Effector memory CD4-positive, alpha-beta T cell (primary cell): ENCODE measurements around the gene MUCL3.
A peak's percentile ranks its signal among the peaks of the same experiment; 100 is the strongest.
"Not testable (repeated sequence)": the region's sequence is repeated elsewhere in the genome, so short reads cannot be mapped to it uniquely, and the experiment has no call there.

ENCODE experiments used
- DNase-seq, 3 donors: peaks; one replicate each; pipeline ENCODE4 v3.0.0-alpha.2; 2020
- H3K27ac ChIP-seq: 2 replicates; pipeline ENCODE4 v1.7.0; 2013; ENCODE audit warnings: mild to moderate bottlenecking, low read length, moderate library complexity; ENCODE audit not compliant: insufficient read depth, poor library complexity, severe bottlenecking
- H3K27me3 ChIP-seq: replicated peaks from 2 replicates; pipeline ENCODE4 v1.7.0; 2013; ENCODE audit warnings: mild to moderate bottlenecking, low read length; ENCODE audit not compliant: insufficient read depth, control insufficient read depth, poor library complexity, severe bottlenecking
- H3K36me3 ChIP-seq: 2 replicates; pipeline ENCODE4 v1.7.0; 2013; ENCODE audit warnings: mild to moderate bottlenecking, low read length, moderate library complexity; ENCODE audit not compliant: control insufficient read depth, insufficient read depth
- H3K4me1 ChIP-seq: 2 replicates; pipeline ENCODE4 v1.7.0; 2013; ENCODE audit warnings: low read length, mild to moderate bottlenecking; ENCODE audit not compliant: control insufficient read depth, insufficient read depth, poor library complexity, severe bottlenecking
- H3K4me3 ChIP-seq: 2 replicates; pipeline ENCODE4 v1.7.0; 2013; ENCODE audit warnings: low read length, low read depth, mild to moderate bottlenecking; ENCODE audit not compliant: insufficient read depth, poor library complexity, severe bottlenecking
- H3K9me3 ChIP-seq: 2 replicates; pipeline ENCODE4 v1.7.0; 2013; ENCODE audit warnings: mild to moderate bottlenecking, low read length, moderate library complexity; ENCODE audit not compliant: control insufficient read depth

MUCL3 gene

DNA sequence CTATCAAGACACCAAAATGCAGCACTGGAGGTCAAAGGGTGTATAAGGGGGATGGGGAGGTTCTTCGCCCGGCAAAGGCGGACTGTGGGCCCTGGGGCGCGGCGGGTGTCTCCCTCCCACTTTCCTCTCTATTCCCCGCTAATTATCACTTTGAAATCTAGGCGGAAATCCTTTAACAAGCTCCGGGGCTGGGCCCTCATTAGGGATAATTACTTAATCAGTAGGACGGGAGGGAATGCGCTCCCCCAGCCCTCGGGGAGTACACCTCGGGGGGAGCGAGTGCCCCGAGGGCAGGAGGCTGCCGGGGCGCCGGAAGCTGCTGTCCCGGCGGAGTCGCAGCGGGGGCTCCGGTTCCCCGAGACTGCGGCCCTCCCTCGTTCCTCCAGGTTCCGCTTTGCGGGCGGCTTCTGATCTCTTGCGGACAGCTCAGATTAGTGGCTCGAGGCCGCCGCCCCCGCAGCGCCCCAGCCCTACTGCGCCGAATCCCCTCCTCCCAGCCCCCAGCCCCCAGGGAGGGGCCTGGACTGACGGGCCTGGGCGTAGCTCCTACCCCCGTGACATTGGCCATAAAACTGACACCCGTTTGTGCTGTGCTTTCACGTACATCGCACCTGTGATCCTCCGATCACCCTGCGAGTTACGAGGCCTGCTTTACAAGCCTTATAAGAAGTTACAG is 14.7 kb downstream of the MUCL3 start:
- DNase-seq, result peak; percentile 22 to 59 (median 56)
- H3K27me3 ChIP-seq, result no peaks in the 10 kb centered on the region
- H3K36me3 ChIP-seq, result no peaks in the 10 kb centered on the region
- peak overlapping the region; percentile 37 for H3K27ac ChIP-seq
- H3K9me3 ChIP-seq, result no peaks in the 10 kb centered on the region
- peak overlapping the region; percentile 56 for H3K4me3 ChIP-seq
- peaks cover 9% of the 10 kb centered on the region for H3K4me1 ChIP-seq

DNA sequence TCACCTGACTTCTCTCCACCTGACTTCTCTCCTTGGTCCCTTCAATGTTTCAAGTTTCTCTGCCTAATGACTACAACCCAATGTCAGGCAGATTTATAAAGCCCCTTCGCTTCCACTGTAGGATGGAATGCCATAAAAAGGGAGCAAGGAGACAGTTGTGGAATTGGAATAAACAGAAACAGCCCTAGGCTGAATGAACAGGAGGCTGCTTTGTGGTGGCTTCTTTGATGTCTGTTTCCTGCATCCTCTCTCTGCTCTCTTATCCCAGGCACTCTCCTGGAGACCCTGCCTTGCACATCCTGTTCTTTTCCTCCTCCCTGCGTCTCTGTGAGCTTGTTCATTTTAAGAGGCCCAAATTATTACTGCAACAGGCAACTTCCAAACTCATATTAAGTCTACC is 16.9 kb downstream of the MUCL3 start:
- Histone ChIP-seq H3K36me3 (no peaks in the 10 kb centered on the region), H3K4me3 (no peak overlapping the region), H3K27ac (no peak overlapping the region), H3K9me3 (no peaks in the 10 kb centered on the region), H3K27me3 (no peaks in the 10 kb centered on the region), H3K4me1 (peaks cover 9% of the 10 kb centered on the region)
- no peak for DNase-seq

DNA sequence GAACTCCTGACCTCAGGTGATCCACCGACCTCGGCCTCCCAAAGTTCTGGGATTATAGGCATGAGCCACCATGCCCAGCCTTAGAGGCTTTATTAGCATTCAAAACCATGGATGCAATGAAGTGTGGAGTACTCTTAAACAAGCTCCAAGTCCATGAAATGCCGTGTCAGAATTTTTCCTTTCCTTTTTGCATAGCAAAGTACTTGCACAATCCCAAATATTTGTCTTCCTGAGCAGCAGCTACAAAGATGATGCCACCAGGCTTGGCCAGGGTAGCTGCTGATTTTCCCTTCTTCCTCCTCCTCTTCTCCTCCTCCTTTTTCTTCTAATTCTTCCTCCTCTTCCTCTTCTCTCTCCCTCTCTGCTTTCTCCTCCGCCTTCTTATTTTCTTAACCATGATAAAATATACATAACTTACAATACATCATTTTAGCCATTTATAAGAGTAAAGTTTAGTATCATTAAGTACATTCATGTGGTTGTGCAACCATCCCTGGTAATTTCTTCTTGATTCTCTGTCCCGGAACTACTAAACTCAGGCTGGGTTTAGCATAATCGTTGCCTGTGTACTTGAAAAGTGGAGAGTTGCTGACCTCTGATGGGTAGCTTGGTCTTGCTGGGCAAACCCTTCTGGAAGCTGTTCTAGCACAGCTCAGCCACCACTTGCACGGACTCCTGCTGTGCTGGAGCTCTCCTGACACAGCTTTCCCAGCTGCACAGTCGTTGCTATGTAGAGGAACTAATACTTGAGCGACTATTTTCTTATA is 20.3 kb downstream of the MUCL3 start:
- Histone ChIP-seq H3K27me3 (no peaks in the 10 kb centered on the region), H3K4me3 (no peak overlapping the region), H3K36me3 (no peaks in the 10 kb centered on the region), H3K27ac (no peak overlapping the region), H3K9me3 (no peaks in the 10 kb centered on the region), H3K4me1 (peaks cover 5% of the 10 kb centered on the region)
- DNase-seq, result no peak

DNA sequence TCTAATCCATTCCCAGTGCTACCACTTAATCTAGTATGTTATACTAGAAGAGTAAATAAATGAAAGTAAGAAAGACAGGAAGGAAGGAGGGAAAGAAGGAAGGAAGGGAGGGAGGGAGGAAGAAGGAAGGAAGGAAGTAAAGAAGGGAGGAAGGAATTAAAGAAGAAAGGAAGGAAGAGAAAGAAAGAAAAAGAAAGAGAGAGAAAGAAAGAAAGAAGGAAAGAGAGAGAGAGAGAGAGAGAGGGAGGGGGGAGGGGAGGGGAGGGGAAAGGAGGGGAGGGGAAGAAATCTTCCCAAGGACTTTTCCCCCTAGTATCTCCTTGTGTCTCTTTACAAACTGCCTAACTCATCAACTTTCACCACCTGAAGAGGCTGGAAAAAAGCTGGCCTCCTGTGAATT is 21.9 kb downstream of the MUCL3 start:
- Histone ChIP-seq H3K27me3 (no peaks in the 10 kb centered on the region), H3K9me3 (no peaks in the 10 kb centered on the region), H3K4me1 (no peaks in the 10 kb centered on the region), H3K36me3 (no peaks in the 10 kb centered on the region), H3K27ac (no peak overlapping the region), H3K4me3 (no peak overlapping the region)
- no peak for DNase-seq

DNA sequence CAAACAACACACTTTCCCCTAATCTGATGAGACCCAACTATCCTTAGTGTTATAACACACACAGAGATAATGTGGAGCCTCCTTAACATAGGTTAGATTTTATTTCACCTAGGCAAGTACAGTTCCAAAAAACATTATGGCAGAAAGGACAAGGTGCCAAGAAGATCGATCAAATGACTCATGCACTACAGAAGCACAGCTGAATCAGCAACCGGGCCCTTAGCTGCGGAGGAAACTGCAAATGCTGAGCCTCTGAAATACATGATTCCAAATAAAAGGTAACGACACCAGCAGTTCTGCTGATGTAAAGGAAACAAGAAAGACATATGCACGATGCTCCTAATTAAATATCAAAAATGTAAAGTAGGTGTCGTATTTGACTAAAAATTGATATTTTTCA is 22.9 kb downstream of the MUCL3 start:
- no peak overlapping the region for H3K27ac ChIP-seq
- no peaks in the 10 kb centered on the region for H3K4me1 ChIP-seq
- no peak overlapping the region for H3K4me3 ChIP-seq
- DNase-seq, result no peak
- H3K36me3 ChIP-seq, result no peaks in the 10 kb centered on the region
- H3K27me3 ChIP-seq, result no peaks in the 10 kb centered on the region
- no peaks in the 10 kb centered on the region for H3K9me3 ChIP-seq

DNA sequence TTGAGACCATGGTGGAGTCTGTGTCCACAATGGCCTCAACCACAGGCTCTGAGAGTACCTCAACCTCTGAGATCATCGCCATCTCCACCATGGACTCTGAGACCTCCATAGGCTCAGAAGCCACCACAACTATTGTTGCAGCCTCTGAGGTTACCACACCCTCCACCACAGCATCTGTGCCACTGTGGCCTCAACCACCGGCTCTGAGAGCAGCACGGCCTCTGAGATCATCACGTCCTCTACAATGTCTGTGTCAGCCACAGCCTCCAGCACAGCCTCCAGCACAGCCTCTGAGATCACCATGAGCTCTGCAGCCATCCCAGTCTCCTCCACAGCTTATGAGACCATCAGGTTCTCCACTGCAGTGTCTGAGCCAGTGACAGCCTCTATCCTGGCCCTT is 23.3 kb downstream of the MUCL3 start:
- no peak overlapping the region for H3K4me3 ChIP-seq
- no peaks in the 10 kb centered on the region for H3K9me3 ChIP-seq
- H3K27me3 ChIP-seq, result no peaks in the 10 kb centered on the region
- H3K27ac ChIP-seq, result no peak overlapping the region
- no peak for DNase-seq
- H3K4me1 ChIP-seq, result no peaks in the 10 kb centered on the region
- H3K36me3 ChIP-seq, result no peaks in the 10 kb centered on the region

DNA sequence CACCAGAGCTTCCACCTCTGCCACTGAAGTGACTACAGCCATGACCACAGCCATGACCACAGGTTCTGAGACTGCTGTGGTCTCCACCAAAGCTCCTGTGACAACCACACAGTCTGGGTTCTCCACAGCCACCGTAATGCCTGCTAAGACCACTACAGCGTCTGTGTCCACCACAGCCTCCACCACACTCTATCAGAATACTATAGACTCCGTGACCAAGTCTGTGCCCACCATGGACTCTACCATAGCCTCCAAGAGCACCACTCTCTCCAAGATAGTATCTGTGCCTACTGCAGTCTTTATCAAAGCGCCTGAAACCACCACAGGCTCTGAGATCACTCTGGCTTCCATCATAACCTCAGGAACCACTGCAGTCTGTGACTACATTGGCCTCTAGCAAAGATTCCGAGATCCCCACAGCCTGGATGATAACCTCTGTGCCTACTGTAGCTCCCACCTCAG is 24.4 kb downstream of the MUCL3 start:
- no peaks in the 10 kb centered on the region for H3K36me3 ChIP-seq
- H3K27ac ChIP-seq, result no peak overlapping the region
- H3K9me3 ChIP-seq, result no peaks in the 10 kb centered on the region
- DNase-seq, result no peak
- H3K4me3 ChIP-seq, result no peak overlapping the region
- no peaks in the 10 kb centered on the region for H3K27me3 ChIP-seq
- H3K4me1 ChIP-seq, result no peaks in the 10 kb centered on the region

DNA sequence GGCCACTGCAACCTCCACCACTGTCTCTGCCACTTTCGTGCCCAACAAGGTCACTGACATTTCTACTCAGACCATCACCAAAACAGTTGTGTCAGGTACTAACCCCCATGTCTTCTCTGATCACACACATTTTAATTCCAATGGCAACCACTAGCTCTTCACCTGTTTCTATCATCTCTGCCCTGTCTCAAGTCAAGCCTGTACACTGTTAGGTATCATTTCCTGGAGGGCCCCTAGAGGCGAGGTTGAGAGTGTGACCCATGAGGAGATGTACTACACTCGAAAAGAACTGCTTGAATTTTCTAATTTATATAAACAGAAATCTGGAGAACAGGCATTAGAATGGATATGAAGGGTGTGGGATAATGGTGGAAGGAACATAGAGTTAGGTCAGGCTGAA is 25.4 kb downstream of the MUCL3 start:
- H3K27me3 ChIP-seq, result no peaks in the 10 kb centered on the region
- no peak for DNase-seq

DNA sequence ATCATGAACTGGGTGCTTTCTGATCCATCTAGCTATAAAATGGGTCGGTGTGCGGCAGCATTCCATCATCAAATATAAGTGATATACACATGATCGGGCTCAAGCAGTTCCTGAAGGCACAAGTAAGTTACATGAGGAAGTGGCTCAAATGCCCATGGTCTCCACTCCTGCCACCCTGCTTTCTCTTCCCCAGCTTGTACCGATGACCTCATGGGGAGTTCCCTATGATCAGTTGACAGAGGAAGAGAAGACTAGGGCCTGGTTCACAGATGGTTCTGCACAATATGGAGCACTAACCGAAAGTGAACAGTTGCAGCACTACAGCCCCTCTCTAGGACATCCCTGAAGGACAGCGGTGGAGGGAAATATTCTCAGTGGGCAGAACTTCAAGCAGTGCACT is 28.4 kb downstream of the MUCL3 start:
- not testable (repeated sequence) for H3K36me3 ChIP-seq, H3K27ac ChIP-seq, H3K27me3 ChIP-seq, H3K4me1 ChIP-seq, H3K4me3 ChIP-seq, H3K9me3 ChIP-seq, DNase-seq

More for the DNA sequence above, 25.4 kb downstream of the MUCL3 start:
- Histone ChIP-seq H3K9me3 (no peaks in the 10 kb centered on the region), H3K4me1 (no peaks in the 10 kb centered on the region), H3K36me3 (no peaks in the 10 kb centered on the region), H3K4me3 (no peak overlapping the region), H3K27ac (no peak overlapping the region)

DNA sequence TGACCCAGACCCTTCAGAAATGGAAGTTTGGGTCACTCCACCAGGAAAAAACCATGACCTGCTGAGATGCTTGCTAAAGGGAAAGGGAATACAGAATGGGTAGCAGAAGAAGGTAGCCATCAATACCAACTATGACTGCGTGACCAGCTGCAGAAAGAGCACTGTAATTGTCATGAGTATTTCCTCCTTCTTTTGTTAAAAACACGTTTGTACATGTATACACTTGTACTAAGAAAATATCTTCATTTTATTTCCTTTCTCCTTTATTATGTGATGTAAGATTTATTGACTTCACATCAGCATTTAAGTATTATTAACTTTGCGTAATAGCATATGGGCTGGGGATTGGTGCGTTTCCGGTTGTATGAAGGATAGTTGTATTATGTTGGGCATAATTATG is 30.2 kb downstream of the MUCL3 start:
- Histone ChIP-seq H3K36me3 (no peaks in the 10 kb centered on the region), H3K27me3 (no peaks in the 10 kb centered on the region), H3K4me1 (no peaks in the 10 kb centered on the region), H3K27ac (no peak overlapping the region), H3K9me3 (no peaks in the 10 kb centered on the region), H3K4me3 (no peak overlapping the region)
- DNase-seq, result no peak
